GM18498 (cell line): ENCODE measurements around the gene AQP11.

ENCODE experiments used
- ATAC-seq: cut with Tn5 transposase; IDR thresholded peaks from one replicate; pipeline ENCODE4 v1.9.1; 2021; ENCODE audit warnings: mild to moderate bottlenecking, moderate library complexity; ENCODE audit not compliant: unreplicated experiment

AQP11 gene

DNA sequence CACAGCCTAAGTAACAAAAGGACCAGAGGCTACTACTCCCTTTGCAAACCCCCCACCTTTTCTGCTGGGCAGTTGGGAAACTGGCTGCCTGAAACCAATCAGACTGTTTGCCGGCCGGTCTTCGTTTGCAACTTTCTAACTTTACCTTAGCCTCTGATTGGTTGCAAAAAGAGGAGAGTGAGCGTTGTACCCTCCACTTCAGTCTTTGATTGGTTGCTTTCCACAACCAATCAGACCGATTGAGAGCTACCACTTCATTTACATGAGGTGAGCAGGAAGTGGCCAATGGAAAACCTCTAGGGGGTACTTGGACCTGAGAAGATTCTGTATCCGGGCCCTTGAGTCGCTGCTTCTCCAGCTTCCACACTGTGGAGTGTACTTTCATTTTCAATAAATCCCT is 66.6 kb downstream of the AQP11 start:
- ATAC-seq, result no peak

DNA sequence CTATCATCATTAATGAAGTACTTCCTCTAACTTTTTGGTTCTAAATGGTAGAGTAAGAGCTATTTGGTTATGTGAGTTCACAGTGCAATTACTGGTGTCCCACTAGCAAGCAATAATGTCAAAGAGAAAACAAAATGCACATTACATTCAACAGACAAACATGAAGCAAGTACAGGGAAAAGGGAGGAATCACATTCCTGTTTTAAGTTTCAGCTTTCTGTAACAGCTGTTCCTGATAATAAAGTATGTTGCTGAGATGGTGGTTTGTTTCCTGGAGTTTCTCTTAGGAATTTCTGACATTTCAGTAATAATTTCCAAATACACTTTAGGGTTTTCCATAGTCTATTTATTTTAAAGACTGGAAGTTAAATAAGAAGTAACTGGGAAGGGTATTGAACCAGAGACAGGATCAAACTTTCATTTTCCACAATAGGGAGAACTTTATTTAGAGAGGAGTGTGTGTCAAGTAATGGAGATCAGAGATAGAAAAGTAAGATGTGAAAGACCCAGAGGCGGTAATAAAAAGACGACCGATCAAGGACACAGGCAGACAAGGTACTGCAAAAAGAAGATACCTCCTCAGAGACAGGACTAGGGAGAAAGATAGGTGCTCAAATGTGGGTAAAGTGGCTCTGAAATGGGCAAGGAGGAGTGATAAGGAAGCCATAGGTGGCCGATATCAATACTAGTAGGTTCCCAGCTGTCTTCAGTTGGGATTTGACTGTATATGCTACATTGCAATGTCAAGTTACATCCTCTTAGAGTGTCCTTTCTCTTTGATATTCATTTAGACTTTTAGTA is 68.7 kb downstream of the AQP11 start:
- no peak for ATAC-seq
